ENCODE data around the gene ZNF483.
"Not testable (repeated sequence)": the region's sequence is repeated elsewhere in the genome, so short reads cannot be mapped to it uniquely, and the experiment has no call there.

The ZNF483 gene

GRCh38 chr9:111525056-111525977 is at the start of gene ZNF483:
ZNF483 (plus strand) TSS chr9:111525179; CDS start chr9:111527396, 2,217 bp downstream.
- peak; percentile 15 for DNase-seq

- no peak for DNase-seq
These were observed 49.8 kb upstream of the ZNF483 start for GRCh38 chr9:111475195-111475594.

GRCh38 chr9:111477677-111478076 is 47.3 kb upstream of the ZNF483 start:
- no peak for DNase-seq

DNA sequence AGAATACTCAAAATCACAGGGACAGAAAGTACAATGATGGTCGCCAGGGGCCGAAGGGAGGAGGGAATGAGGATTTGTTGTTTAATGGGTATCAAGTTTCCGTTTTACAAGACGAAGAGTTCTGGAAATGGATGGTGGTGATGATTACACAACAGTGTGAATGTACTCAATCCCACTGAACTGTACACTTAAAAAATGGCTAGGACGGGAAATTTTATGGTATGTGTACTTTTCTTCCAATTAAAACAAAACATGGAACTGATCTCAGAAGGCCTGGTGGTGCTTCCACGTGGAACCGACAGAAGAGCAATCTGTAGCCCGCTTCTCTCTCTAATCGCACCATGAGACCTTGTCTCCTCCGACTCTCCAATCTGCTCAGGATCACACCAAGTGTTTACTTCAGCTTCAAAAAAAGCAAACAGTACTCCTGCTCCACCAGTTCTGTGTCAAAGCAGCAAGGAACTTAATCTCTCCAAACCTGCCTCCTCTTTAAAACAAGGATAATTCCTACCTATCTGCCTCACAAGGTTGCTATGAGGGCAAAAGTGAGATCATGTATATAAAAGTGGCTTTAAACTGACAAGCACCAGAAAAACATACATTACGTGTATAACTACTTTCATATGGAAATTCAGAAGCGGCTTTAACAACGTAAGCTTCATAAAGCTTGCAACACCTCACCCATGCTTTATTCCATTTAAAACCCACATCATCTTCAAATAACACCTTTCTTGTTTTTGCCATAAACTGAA is 42.9 kb upstream of the ZNF483 start:
- DNase-seq = no peak

- DNase-seq = no peak
These were observed 42.1 kb upstream of the ZNF483 start for GRCh38 chr9:111482694-111483438.

DNA sequence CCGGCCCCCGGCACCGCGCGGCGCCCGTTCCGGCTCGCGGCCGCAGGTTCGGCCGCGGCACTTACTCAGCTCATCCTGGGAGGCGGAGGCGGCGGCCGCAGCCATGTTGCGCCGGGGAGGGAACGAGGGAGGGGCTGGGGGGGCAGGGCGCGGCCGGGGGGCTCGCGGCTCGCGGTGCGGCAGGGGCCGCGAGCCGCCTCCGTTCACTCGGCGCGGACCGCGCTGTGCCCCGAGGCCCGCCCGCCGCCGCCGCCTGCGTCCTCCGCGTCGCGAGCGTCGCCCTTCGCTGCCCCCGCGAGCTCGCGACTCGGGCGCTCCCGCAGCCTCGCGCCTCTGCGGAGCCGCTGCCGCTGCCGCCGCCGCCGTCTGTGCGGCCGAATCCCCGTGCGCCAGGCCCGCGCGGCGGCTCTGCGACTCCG is 41.5 kb upstream of the ZNF483 start:
- no peak for DNase-seq

GRCh38 chr9:111483858-111484571 is 41.0 kb upstream of the ZNF483 start, which contains the start of gene ECPAS:
ECPAS (minus strand) TSS chr9:111484383; CDS start chr9:111472918, 11,465 bp downstream.
- DNase-seq = no peak

GRCh38 chr9:111484572-111484894 is 40.4 kb upstream of the ZNF483 start:
- no peak for DNase-seq

GRCh38 chr9:111497196-111497595 is 27.8 kb upstream of the ZNF483 start:
- not testable (repeated sequence) for DNase-seq

DNA sequence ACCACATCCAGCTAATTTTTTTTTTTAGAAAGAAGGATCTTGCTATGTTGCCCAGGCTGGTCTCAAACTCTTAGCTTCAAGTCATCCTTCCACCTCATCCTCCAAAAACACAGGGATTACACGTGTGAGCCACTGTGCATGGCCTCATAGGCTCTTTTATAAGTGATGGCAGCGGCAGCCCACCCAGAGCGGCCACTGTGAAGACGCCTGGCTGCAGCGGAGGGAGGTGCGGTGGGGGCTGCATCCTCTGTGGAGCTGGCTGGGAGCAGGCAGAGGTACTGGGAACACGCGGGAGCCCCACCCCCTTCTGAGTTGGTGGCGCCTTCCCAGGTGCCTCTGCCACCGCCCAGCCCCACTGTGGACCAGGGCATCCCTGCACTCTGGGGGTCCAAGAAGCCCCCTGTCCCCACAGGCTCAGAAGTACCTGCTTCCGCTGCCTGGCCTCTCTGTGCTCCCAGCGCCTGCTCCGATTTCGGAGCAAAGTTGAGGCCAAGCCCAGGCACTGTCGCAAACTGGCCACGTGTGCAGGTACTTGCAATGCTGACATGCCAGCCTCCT is 23.9 kb upstream of the ZNF483 start:
- no peak for DNase-seq

GRCh38 chr9:111501648-111502047 is 23.3 kb upstream of the ZNF483 start:
- DNase-seq = no peak

DNA sequence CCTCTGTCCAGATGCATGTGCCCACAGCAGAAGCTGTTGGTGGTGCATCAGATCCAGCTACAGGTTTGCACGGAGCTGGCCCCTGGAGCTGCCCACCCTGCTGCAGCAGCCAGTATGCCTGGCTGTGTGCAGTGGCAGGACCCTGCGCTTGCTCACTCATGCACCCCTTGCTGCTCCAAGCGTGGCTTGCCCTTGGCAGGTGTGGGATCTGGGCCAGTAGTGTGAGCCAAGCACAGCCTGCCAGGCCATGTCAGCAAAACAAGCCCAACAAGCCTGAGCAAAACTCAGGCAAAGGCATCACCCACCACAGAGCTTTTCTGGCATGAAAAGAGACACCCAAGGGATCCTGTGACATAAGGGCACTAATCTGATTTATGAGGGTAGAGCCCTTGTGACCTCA is 22.5 kb upstream of the ZNF483 start:
- DNase-seq = no peak

DNA sequence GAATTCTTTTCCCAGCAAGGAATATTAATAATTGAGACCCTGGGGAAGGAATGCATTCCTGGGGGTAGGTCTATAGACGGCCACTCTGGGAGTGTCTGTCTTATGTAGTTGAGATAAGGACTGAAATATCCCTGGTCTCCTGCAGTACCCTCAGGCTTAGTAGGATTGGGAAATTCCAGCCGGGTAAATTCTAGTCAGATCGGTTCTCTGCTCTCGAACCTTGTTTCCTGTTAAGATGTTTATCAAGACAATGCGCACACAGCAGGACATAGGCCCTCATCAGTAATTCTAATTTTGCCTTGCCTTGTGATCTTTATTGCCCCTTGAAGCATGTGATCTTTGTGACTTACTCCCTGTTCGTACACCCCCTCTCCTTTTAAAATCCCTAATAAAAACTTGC is 13.4 kb upstream of the ZNF483 start:
- DNase-seq = not testable (repeated sequence)

GRCh38 chr9:111514967-111515366 is 10.0 kb upstream of the ZNF483 start:
- DNase-seq = no peak

DNA sequence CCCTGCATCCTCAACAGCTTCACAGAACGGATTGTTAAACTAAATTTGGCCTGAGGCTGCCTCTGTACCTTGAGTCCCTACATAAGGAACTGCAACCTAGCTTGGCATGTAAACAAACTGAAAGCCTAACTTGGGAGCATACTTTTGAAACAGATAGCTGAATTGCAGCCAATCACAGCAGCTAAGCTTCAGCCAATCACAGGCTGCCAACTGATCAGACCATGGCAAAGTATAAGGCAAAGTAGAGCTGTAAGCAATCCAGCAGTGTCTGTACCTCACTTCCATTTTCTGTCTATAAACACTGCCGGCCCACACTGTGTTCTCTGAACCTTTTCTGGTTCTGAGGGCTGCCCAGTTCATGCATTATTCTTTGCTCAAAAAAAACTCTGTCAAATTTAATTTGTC is 8.9 kb upstream of the ZNF483 start:
- no peak for DNase-seq

- DNase-seq = no peak
These were observed 286 bp upstream of the ZNF483 start for GRCh38 chr9:111524731-111525055.

DNA sequence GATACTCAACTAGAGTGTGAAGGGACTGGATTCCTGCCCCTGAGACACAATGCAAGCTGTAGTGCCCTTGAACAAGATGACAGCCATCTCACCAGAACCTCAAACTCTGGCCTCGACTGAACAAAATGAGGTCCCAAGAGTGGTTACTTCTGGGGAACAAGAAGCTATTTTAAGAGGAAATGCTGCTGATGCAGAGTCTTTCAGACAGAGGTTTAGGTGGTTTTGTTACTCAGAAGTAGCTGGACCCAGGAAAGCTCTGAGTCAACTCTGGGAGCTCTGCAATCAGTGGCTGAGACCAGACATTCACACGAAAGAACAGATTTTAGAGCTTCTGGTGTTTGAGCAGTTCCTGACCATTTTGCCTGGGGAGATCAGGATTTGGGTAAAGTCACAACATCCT is 2.4 kb downstream of the ZNF483 start:
- no peak for DNase-seq

GRCh38 chr9:111529787-111530186 is 4.8 kb downstream of the ZNF483 start:
- no peak for DNase-seq

- DNase-seq = no peak
These were observed 6.7 kb downstream of the ZNF483 start for GRCh38 chr9:111531716-111532115.

DNA sequence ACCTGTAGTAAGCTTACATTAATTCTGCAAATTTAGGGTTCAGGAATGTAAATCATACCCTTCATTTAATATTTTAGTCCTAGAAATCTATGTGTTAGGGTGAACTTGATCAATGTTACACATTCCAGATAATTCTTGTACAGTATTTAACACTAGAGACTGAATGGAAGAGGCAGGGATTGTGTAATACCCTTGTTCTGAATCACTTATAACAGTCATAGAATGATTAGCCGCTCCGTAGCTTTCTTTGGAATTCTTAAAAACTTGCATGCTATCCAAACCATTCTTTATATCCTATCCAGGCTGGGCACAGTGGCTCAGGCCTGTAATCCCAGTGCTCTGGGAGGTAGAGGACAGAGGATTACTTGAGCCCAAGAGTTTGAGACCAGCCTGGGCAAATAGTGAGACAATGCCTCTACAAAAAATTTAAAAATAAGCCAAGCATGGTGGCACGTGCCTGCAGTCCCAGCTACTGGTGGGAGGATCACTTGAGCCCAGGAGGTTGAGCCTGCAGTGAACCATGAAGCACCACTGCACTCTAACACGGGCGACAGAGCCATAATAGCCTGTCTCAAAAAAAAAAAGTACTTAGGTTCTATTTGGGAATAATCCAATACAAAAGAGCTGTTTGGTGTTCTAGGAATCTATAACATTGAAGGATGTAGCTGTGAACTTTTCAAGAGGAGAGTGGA is 8.3 kb downstream of the ZNF483 start:
- no peak for DNase-seq

DNA sequence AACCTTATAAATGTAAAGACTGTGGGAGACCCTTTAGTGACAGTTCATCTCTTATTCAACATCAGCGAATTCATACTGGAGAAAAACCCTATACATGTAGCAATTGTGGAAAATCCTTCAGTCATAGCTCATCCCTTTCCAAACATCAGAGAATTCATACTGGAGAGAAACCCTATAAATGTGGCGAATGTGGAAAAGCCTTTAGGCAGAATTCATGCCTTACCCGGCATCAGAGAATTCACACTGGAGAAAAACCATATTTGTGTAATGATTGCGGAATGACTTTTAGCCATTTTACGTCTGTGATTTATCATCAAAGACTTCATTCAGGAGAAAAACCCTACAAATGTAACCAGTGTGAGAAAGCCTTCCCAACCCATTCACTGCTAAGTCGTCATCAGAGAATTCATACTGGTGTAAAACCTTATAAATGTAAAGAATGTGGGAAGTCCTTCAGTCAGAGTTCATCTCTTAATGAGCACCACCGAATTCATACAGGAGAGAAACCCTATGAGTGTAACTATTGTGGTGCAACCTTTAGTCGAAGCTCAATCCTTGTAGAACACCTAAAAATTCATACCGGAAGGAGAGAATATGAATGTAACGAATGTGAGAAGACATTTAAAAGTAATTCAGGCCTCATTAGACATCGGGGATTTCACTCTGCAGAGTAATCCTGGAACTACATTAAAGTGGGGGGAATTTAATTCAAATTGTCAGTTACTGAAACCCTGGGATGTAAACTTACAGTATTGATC is 17.7 kb downstream of the ZNF483 start:
- DNase-seq = no peak

Data from NCI-H1694 (cell line).